ENCODE data around the gene RNASEH2C. TPM values are rescaled to one million over a fixed set of nuclear protein-coding genes. Genes with fewer than 3 reads are reported as not detected.

Gene RNASEH2C
- polyA plus RNA-seq, 1 donor (not counting 4 experiments of a cell fraction or from before 2014, with no cell fraction given): 18.5 TPM

- H3K4me1 ChIP-seq (ENCODE audit: control insufficient read depth, extremely low read depth, insufficient read depth, low read length): no peaks in the 10 kb centered on the region
- dilution Hi-C loops (cut with MboI; ENCODE audit: extremely low pct_ligation_motif_present, low sequenced_read_pairs): no loop called here
- FAIRE-seq: no peak
- no peak overlapping the region for H2AFZ ChIP-seq (ENCODE audit: control insufficient read depth, low read length)
- H4K20me1 ChIP-seq (ENCODE audit: control insufficient read depth, extremely low read depth, insufficient read depth, low read length): no peaks in the 10 kb centered on the region
- DNase-seq (ENCODE audit: low read depth, low spot score): no peak
- H3K36me3 ChIP-seq (ENCODE audit: control insufficient read depth in 2 of 2, extremely low read depth in 1 of 2, insufficient read depth in 2 of 2, low read length in 2 of 2): no peaks in the 10 kb centered on the region
- no peak overlapping the region for H3K4me3 ChIP-seq (ENCODE audit: control insufficient read depth in 2 of 3, extremely low read depth in 1 of 3, insufficient read depth in 2 of 3, low read depth in 1 of 3, low read length in 3 of 3)
- no peaks in the 10 kb centered on the region for H3K79me2 ChIP-seq (ENCODE audit: control insufficient read depth, insufficient read depth, low read length)
- TF ChIP-seq CTCF (optimal IDR thresholded peaks at IDR 0.05 in 1 of 3, IDR thresholded peaks at IDR 0.05 in 1 of 3, conservative IDR thresholded peaks at IDR 0.05 in 1 of 3; ENCODE audit: extremely low read depth in 1 of 3, insufficient read depth in 2 of 3, low read length in 3 of 3) (no peak), EZH2 (IDR thresholded peaks at IDR 0.05; ENCODE audit: low read length) (no peak)
- no peaks in the 10 kb centered on the region for H3K27me3 ChIP-seq (ENCODE audit: control insufficient read depth, extremely low read depth, insufficient read depth, low read length)
- no peaks in the 10 kb centered on the region for H3K9me3 ChIP-seq (ENCODE audit: control insufficient read depth, low read depth, low read length)
- no peak overlapping the region for H3K9ac ChIP-seq (ENCODE audit: control insufficient read depth, extremely low read depth, insufficient read depth, low read length)
- no peak overlapping the region for H3K4me2 ChIP-seq (ENCODE audit: control insufficient read depth, extremely low read depth, insufficient read depth, low read depth, low read length)
- no peaks in the 10 kb centered on the region for H3K9me1 ChIP-seq (ENCODE audit: control insufficient read depth, extremely low read depth, insufficient read depth, low read length)
- H3K27ac ChIP-seq (ENCODE audit: control insufficient read depth, insufficient read depth, low read length): no peak overlapping the region
Observed at GRCh38 chr11:65696802-65697552, 23.6 kb downstream of the RNASEH2C start.

DNA sequence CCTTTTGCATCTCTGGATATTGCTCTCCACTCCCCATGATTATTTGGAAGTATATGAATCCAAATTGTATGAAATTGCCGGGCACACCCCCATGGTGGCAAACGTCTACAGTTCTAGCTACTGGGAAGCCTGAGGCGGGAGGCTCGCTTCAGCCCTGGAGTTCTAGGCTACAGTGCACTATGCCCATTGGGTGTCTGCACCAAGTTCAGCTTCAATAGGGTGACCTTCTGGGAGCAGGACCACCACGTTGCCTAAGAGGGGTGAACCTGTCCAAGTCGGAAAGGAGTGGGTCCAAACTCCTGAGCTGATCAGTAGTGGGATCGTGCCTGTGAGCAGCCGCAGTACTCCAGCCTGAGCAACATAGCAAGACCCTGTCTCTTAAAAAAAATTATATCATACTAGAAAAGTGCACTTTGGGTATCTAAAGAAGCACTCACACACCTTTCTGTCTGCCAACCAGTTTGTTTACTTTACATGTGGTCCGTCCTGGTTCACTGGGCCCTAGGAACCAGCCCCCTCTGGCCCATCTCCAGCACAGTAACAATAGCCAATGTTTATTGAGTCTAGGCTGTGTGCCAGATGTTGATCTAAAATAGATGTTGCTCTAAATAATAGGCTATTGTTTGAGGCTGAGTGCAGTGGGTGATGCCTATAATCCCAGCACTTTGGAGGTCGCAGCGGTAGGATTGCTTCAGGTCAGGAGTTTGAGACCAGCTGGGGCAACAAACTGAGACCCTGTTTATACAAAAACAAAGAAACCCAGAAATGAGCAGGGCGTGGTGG is 24.9 kb downstream of the RNASEH2C start:
- no peak for DNase-seq (ENCODE audit: low read depth, low spot score)
- TF ChIP-seq EZH2 (IDR thresholded peaks at IDR 0.05; ENCODE audit: low read length) (no peak), CTCF (optimal IDR thresholded peaks at IDR 0.05 in 1 of 3, IDR thresholded peaks at IDR 0.05 in 1 of 3, conservative IDR thresholded peaks at IDR 0.05 in 1 of 3; ENCODE audit: extremely low read depth in 1 of 3, insufficient read depth in 2 of 3, low read length in 3 of 3) (no peak)
- no peak overlapping the region for H3K9ac ChIP-seq (ENCODE audit: control insufficient read depth, extremely low read depth, insufficient read depth, low read length)
- no peak overlapping the region for H2AFZ ChIP-seq (ENCODE audit: control insufficient read depth, low read length)
- no peaks in the 10 kb centered on the region for H3K79me2 ChIP-seq (ENCODE audit: control insufficient read depth, insufficient read depth, low read length)
- no peak for FAIRE-seq
- H3K9me1 ChIP-seq (ENCODE audit: control insufficient read depth, extremely low read depth, insufficient read depth, low read length): no peaks in the 10 kb centered on the region
- no peak overlapping the region for H3K4me3 ChIP-seq (ENCODE audit: control insufficient read depth in 2 of 3, extremely low read depth in 1 of 3, insufficient read depth in 2 of 3, low read depth in 1 of 3, low read length in 3 of 3)
- no peaks in the 10 kb centered on the region for H3K36me3 ChIP-seq (ENCODE audit: control insufficient read depth in 2 of 2, extremely low read depth in 1 of 2, insufficient read depth in 2 of 2, low read length in 2 of 2)
- H3K9me3 ChIP-seq (ENCODE audit: control insufficient read depth, low read depth, low read length): no peaks in the 10 kb centered on the region
- H3K27me3 ChIP-seq (ENCODE audit: control insufficient read depth, extremely low read depth, insufficient read depth, low read length): no peaks in the 10 kb centered on the region
- dilution Hi-C loops (cut with MboI; ENCODE audit: extremely low pct_ligation_motif_present, low sequenced_read_pairs): no loop called here
- H3K27ac ChIP-seq (ENCODE audit: control insufficient read depth, insufficient read depth, low read length): no peak overlapping the region
- H3K4me1 ChIP-seq (ENCODE audit: control insufficient read depth, extremely low read depth, insufficient read depth, low read length): no peaks in the 10 kb centered on the region
- no peaks in the 10 kb centered on the region for H4K20me1 ChIP-seq (ENCODE audit: control insufficient read depth, extremely low read depth, insufficient read depth, low read length)
- no peak overlapping the region for H3K4me2 ChIP-seq (ENCODE audit: control insufficient read depth, extremely low read depth, insufficient read depth, low read depth, low read length)

Measured in keratinocyte (primary cell).